Liver (tissue), 9 donors: ENCODE results near the gene SLC46A1. TPM values are rescaled to one million over a fixed set of nuclear protein-coding genes. Genes with fewer than 3 reads are reported as not detected.
A peak's percentile ranks its signal among the peaks of the same experiment; 100 is the strongest.
"Not testable (repeated sequence)": the region's sequence is repeated elsewhere in the genome, so short reads cannot be mapped to it uniquely, and the experiment has no call there.

Experiments used
- DNase-seq: peaks from one replicate; pipeline ENCODE4 v3.0.0-alpha.2; 2017; ENCODE audit warnings: low spot score
- H3K27ac ChIP-seq, 2 donors: one replicate each; pipeline ENCODE4 v1.7.0; 2013; ENCODE audit warnings: inconsistent platforms in 2 of 2, low read length in 2 of 2, control low read depth in 1 of 2, low read depth in 1 of 2, mild to moderate bottlenecking in 1 of 2
- H3K27me3 ChIP-seq, 4 donors: one replicate each; pipeline versions ENCODE4 v1.6.1 to v1.7.0; 2013; ENCODE audit warnings: low read length in 3 of 4, inconsistent platforms in 1 of 4, mild to moderate bottlenecking in 1 of 4, moderate library complexity in 1 of 4; ENCODE audit not compliant: control insufficient read depth in 4 of 4, insufficient read depth in 4 of 4
- H3K36me3 ChIP-seq, 4 donors: one replicate each; pipeline versions ENCODE4 v1.6.1 to v1.7.0; 2013; ENCODE audit warnings: low read length in 3 of 4, mild to moderate bottlenecking in 3 of 4, low read depth in 1 of 4, moderate library complexity in 1 of 4; ENCODE audit not compliant: control insufficient read depth in 4 of 4, insufficient read depth in 3 of 4
- H3K4me1 ChIP-seq, 4 donors: one replicate each; pipeline versions ENCODE4 v1.6.1 to v1.7.0; 2013; ENCODE audit warnings: low read length in 3 of 4, mild to moderate bottlenecking in 3 of 4, moderate library complexity in 1 of 4; ENCODE audit not compliant: control insufficient read depth in 4 of 4, insufficient read depth in 4 of 4
- H3K4me3 ChIP-seq, 3 donors: one replicate each; pipeline versions ENCODE4 v1.6.1 to v1.7.0; 2013; ENCODE audit warnings: low read length in 3 of 3, control low read depth in 1 of 3, low read depth in 1 of 3, mild to moderate bottlenecking in 1 of 3
- H3K9ac ChIP-seq, 2 donors: one replicate each; pipeline ENCODE4 v1.7.0; 2013; ENCODE audit warnings: low read length in 2 of 2, mild to moderate bottlenecking in 2 of 2, moderate library complexity in 2 of 2, control low read depth in 1 of 2, low read depth in 1 of 2
- H3K9me3 ChIP-seq, 4 donors: one replicate each; pipeline versions ENCODE4 v1.6.1 to v1.7.0; 2013; ENCODE audit warnings: low read length in 3 of 4; ENCODE audit not compliant: control insufficient read depth in 4 of 4
- ATF3 ChIP-seq: IDR thresholded peaks from 2 replicates; pipeline ENCODE4 v1.6.1; 2016; ENCODE audit warnings: antibody characterized with exemption
- CTCF ChIP-seq: fragments of 150-350 bp; IDR thresholded peaks from 2 replicates; pipeline ENCODE4 v1.5.1; 2017; ENCODE audit warnings: improper control_type of control experiment, low read depth, low read length; ENCODE audit not compliant: missing input control
- EGR1 ChIP-seq, 2 donors: IDR thresholded peaks; 2 replicates each; pipeline ENCODE4 v1.6.1; 2016 to 2018; ENCODE audit warnings: antibody characterized with exemption in 2 of 2, low read depth in 2 of 2
- FOXA1 ChIP-seq: IDR thresholded peaks from 2 replicates; pipeline ENCODE4 v1.6.1; 2016; ENCODE audit warnings: antibody characterized with exemption
- FOXA2 ChIP-seq: IDR thresholded peaks from 2 replicates; pipeline ENCODE4 v1.6.1; 2016; ENCODE audit warnings: antibody characterized with exemption
- GABPA ChIP-seq, 2 donors: IDR thresholded peaks in 1 of 2; conservative IDR thresholded peaks in 1 of 2; 2 replicates each; pipeline ENCODE4 v1.6.1; 2016; ENCODE audit warnings: antibody characterized with exemption in 2 of 2, mild to moderate bottlenecking in 1 of 2, moderate library complexity in 1 of 2
- HNF4A ChIP-seq, 2 donors: conservative IDR thresholded peaks; 2 replicates each; pipeline ENCODE4 v1.6.1; 2016; ENCODE audit warnings: antibody characterized with exemption in 2 of 2, mild to moderate bottlenecking in 2 of 2
- HNF4G ChIP-seq: IDR thresholded peaks from 2 replicates; pipeline ENCODE4 v1.6.1; 2016; ENCODE audit warnings: antibody characterized with exemption
- JUND ChIP-seq, 2 donors: IDR thresholded peaks; 2 replicates each; pipeline ENCODE4 v1.6.1; 2016; ENCODE audit warnings: antibody characterized with exemption in 2 of 2
- MAX ChIP-seq: IDR thresholded peaks from 2 replicates; pipeline ENCODE4 v1.6.1; 2016; ENCODE audit warnings: antibody characterized with exemption
- NR2F2 ChIP-seq: IDR thresholded peaks from 2 replicates; pipeline ENCODE4 v1.6.1; 2016; ENCODE audit warnings: antibody characterized with exemption
- RAD21 ChIP-seq, 2 donors: IDR thresholded peaks; 2 replicates each; pipeline ENCODE4 v1.6.1; 2016; ENCODE audit warnings: antibody characterized with exemption in 2 of 2, mild to moderate bottlenecking in 2 of 2
- REST ChIP-seq: IDR thresholded peaks from 2 replicates; pipeline ENCODE4 v1.6.1; 2016; ENCODE audit warnings: antibody characterized with exemption, mild to moderate bottlenecking
- RXRA ChIP-seq, 2 donors: IDR thresholded peaks; 2 replicates each; pipeline ENCODE4 v1.6.1; 2017 to 2018; ENCODE audit warnings: antibody characterized with exemption in 2 of 2, mild to moderate bottlenecking in 1 of 2
- SP1 ChIP-seq: IDR thresholded peaks from 2 replicates; pipeline ENCODE4 v1.6.1; 2018; ENCODE audit warnings: antibody characterized with exemption, mild to moderate bottlenecking
- TAF1 ChIP-seq: conservative IDR thresholded peaks from 2 replicates; pipeline ENCODE4 v1.6.1; 2016; ENCODE audit warnings: antibody characterized with exemption, mild to moderate bottlenecking
- YY1 ChIP-seq: IDR thresholded peaks from 2 replicates; pipeline ENCODE4 v1.6.1; 2016; ENCODE audit warnings: antibody characterized with exemption, mild to moderate bottlenecking
- ZBTB33 ChIP-seq: IDR thresholded peaks from 2 replicates; pipeline ENCODE4 v1.6.1; 2016; ENCODE audit warnings: antibody characterized with exemption
- WGBS: extraction: QIAGEN DNeasy Blood & Tissue Kit; methylation state at CpG from one replicate; pipeline ENCODE4 v1.1.7; 2013; 5-methylcytosine and 5-hydroxymethylcytosine counted together
- polyA plus RNA-seq, 2 donors: library from polyadenylated mRNA; stranded (reverse) in 1 of 2; unstranded in 1 of 2; fragments of 200-250 nt in 1 of 2; fragments of >200 nt in 1 of 2; fragmentation: Nextera tagmentation in 1 of 2; extraction: Ambion mirVana in 1 of 2; gene quantifications; one replicate each; pipeline versions ENCODE4 v1.2.1 to v1.2.3, GENCODE V29; 2013 to 2015
- total RNA-seq, 2 donors: library from RNA; depleted of rRNA; stranded (reverse); fragments of >200 nt; gene quantifications; one replicate each; pipeline ENCODE4 v1.2.3, GENCODE V29; 2014
- donor health status: healthy.
- donor health status: healthy.
- donor health status: healthy.
- donor health status: healthy.
- donor health status: healthy.

The SLC46A1 gene
- total and polyA plus RNA-seq, 4 donors: 13.6 to 47.9 (median 19.1) TPM

- Histone ChIP-seq H3K4me3 (no peak overlapping the region), H3K4me1 (peaks cover 0 to 12% (median 5%) of the 10 kb centered on the region in 4 donors), H3K36me3 (no peaks in the 10 kb centered on the region), H3K27ac (no peak overlapping the region), H3K27me3 (no peaks in the 10 kb centered on the region), H3K9ac (no peak overlapping the region), H3K9me3 (no peaks in the 10 kb centered on the region)
- no peak for DNase-seq
- 95% methylated on average over 8 of the region's 8 CpGs for WGBS
- TF ChIP-seq RAD21 (IDR thresholded peaks at IDR 0.05) (no peak), EGR1 (IDR thresholded peaks at IDR 0.05; ENCODE audit: low read depth in 2 of 2) (no peak), NR2F2 (no peak)
These were observed 40.8 kb upstream of the SLC46A1 start for GRCh38 chr17:28446716-28447395.

GRCh38 chr17:28443901-28444638 is 38.1 kb upstream of the SLC46A1 start:
- Histone ChIP-seq H3K27me3 (no peaks in the 10 kb centered on the region), H3K4me1 (peaks cover 0 to 12% (median 5%) of the 10 kb centered on the region in 4 donors), H3K9me3 (no peaks in the 10 kb centered on the region), H3K36me3 (no peaks in the 10 kb centered on the region), H3K9ac (no peak overlapping the region), H3K27ac (peak overlapping the region; percentile 28 to 34), H3K4me3 (no peak overlapping the region)
- no peak for TF ChIP-seq ATF3
- TF ChIP-seq FOXA2: no peak
- TF ChIP-seq FOXA1: no peak
- TF ChIP-seq CTCF: no peak
- TF ChIP-seq HNF4A (conservative IDR thresholded peaks at IDR 0.05): peak; percentile 73 to 77
- TF ChIP-seq ZBTB33: no peak
- TF ChIP-seq SP1: peak; percentile 80
- no peak for TF ChIP-seq NR2F2
- TF ChIP-seq HNF4G: peak; percentile 21
- no peak for TF ChIP-seq EGR1 (IDR thresholded peaks at IDR 0.05; ENCODE audit: low read depth in 2 of 2)
- no peak for TF ChIP-seq GABPA (IDR thresholded peaks at IDR 0.05 in 1 of 2, conservative IDR thresholded peaks at IDR 0.05 in 1 of 2)
- peak in 1 of 2 donors; percentile 22 for TF ChIP-seq RAD21 (IDR thresholded peaks at IDR 0.05)
- peak; percentile 24 for TF ChIP-seq YY1
- TF ChIP-seq MAX: no peak
- peak; percentile 14 for TF ChIP-seq REST
- no peak for TF ChIP-seq TAF1
- peak in 1 of 2 donors; percentile 52 for TF ChIP-seq JUND (IDR thresholded peaks at IDR 0.05)
- peak; percentile 89 to 95 for TF ChIP-seq RXRA (IDR thresholded peaks at IDR 0.05)
- 32% methylated on average over 9 of the region's 9 CpGs for WGBS
- no peak for DNase-seq

GRCh38 chr17:28434326-28434725 is 28.3 kb upstream of the SLC46A1 start:
- 75% methylated on average over 8 of the region's 8 CpGs for WGBS
- not testable (repeated sequence) for DNase-seq, H3K9me3 ChIP-seq, H3K36me3 ChIP-seq, H3K4me1 ChIP-seq, H3K9ac ChIP-seq, H3K27ac ChIP-seq, H3K4me3 ChIP-seq, H3K27me3 ChIP-seq
